GM19455 (cell line): ENCODE measurements around the gene COL6A1.
"Not testable (repeated sequence)": the region's sequence is repeated elsewhere in the genome, so short reads cannot be mapped to it uniquely, and the experiment has no call there.

Experiments
- ATAC-seq: cut with Tn5 transposase; IDR thresholded peaks from one replicate; pipeline ENCODE4 v1.9.1; 2021; ENCODE audit not compliant: unreplicated experiment

Gene COL6A1

GRCh38 chr21:45945868-45946210, 35.7 kb upstream of the COL6A1 start:
- ATAC-seq: no peak

GRCh38 chr21:45947296-45947695, 34.3 kb upstream of the COL6A1 start:
- ATAC-seq: no peak

GRCh38 chr21:45947716-45948255, 33.8 kb upstream of the COL6A1 start:
- ATAC-seq: no peak

GRCh38 chr21:45948576-45949141, 32.9 kb upstream of the COL6A1 start:
- no peak for ATAC-seq

- ATAC-seq: no peak
Observed at GRCh38 chr21:45949928-45950739, 31.4 kb upstream of the COL6A1 start.

- no peak for ATAC-seq
Observed at GRCh38 chr21:45950740-45951515, 30.6 kb upstream of the COL6A1 start.

GRCh38 chr21:45951676-45952075, 29.9 kb upstream of the COL6A1 start:
- ATAC-seq: no peak

- not testable (repeated sequence) for ATAC-seq
Observed at GRCh38 chr21:45952527-45952926, 29.0 kb upstream of the COL6A1 start.

GRCh38 chr21:45952974-45953373, 28.6 kb upstream of the COL6A1 start:
- ATAC-seq: no peak

- ATAC-seq: no peak
Observed at GRCh38 chr21:45954261-45954660, 27.3 kb upstream of the COL6A1 start.

GRCh38 chr21:45954921-45955320, 26.6 kb upstream of the COL6A1 start:
- no peak for ATAC-seq

- no peak for ATAC-seq
Observed at GRCh38 chr21:45957551-45957950, 24.0 kb upstream of the COL6A1 start.

GRCh38 chr21:45957981-45958600, 23.5 kb upstream of the COL6A1 start:
- ATAC-seq: no peak

- no peak for ATAC-seq
Observed at GRCh38 chr21:45959182-45959581, 22.4 kb upstream of the COL6A1 start.

GRCh38 chr21:45959779-45960390, 21.7 kb upstream of the COL6A1 start:
- no peak for ATAC-seq

GRCh38 chr21:45961408-45961807, 20.2 kb upstream of the COL6A1 start:
- ATAC-seq: not testable (repeated sequence)

- ATAC-seq: no peak
Observed at GRCh38 chr21:45962531-45963231, 18.9 kb upstream of the COL6A1 start.

- no peak for ATAC-seq
Observed at GRCh38 chr21:45963232-45963570, 18.4 kb upstream of the COL6A1 start.

GRCh38 chr21:45964649-45965048, 16.9 kb upstream of the COL6A1 start:
- no peak for ATAC-seq

- no peak for ATAC-seq
Observed at GRCh38 chr21:45965084-45965809, 16.3 kb upstream of the COL6A1 start.
